Measurements from ENCODE around the gene CNNM2.

The CNNM2 gene

DNA sequence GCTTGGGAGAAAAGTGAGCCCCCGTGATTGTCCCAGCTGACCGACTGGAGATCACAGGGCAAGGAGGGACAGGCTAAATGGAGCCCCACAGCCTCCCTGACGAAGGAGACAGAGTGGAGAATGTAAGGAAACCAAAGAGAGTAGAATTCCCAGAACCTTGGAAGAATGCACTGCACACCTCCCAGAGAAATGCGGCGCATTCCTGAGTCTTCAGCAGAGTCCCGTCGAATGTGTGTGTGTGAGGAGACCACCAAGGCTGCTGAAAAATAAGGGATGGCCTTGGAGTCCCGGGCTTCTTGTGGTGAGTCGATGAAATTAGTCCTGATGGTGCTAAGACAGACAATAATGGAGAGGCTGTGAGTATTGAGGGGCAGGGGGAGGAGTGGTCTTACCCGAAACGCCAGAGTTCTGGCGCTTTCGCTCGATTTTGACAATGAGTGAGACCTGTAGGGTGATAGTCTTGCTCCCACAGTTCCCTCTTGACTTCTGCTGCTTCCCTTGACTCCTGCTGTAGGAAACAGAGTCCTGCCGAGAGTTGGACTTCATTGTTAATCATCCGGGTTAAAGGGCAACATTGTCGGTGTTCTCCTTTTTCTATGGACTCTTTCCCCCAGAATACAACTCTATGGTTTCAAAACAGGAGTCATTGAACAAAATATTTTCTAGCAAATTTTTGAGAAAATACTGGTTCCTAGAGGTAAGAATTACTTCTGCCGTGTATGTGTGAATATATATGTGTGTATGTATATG is 103.2 kb downstream of the CNNM2 start:
- TF ChIP-seq TAF1 (IDR thresholded peaks at IDR 0.05; ENCODE audit: borderline replicate concordance, insufficient read depth, low read length) (no peak), FOXP2 (optimal IDR thresholded peaks at IDR 0.05; ENCODE audit: borderline replicate concordance, extremely low read depth, extremely low read length, insufficient read depth) (no peak), REST (IDR thresholded peaks at IDR 0.05; ENCODE audit: insufficient read depth in 1 of 2, low read depth in 2 of 2, low read length in 2 of 2) (no peak), POLR2AphosphoS5 (IDR thresholded peaks at IDR 0.05; ENCODE audit: low read depth, low read length) (no peak), SIN3A (IDR thresholded peaks at IDR 0.05; ENCODE audit: borderline replicate concordance, insufficient read depth, low read length) (no peak)

DNA sequence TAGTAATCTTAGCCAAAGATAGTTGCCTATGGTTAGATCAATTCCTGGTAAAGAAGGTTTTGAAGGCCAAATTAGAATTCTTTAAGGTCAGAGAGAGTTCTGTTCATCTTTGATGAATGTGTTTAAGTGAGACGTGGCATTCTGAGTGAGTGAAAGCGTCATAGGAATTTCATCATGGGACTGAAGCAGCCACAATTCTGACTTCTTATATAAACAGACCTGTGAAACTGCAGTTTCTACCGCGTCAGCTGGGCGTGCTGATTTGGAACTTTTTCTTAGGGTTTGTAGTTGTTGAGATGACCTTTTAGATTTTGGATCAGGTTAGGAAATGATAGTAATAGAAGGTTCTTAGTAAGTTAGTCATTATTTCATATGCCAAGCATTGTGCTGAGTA is 103.8 kb downstream of the CNNM2 start:
- TF ChIP-seq REST (IDR thresholded peaks at IDR 0.05; ENCODE audit: insufficient read depth in 1 of 2, low read depth in 2 of 2, low read length in 2 of 2) (no peak), POLR2AphosphoS5 (IDR thresholded peaks at IDR 0.05; ENCODE audit: low read depth, low read length) (no peak)

DNA sequence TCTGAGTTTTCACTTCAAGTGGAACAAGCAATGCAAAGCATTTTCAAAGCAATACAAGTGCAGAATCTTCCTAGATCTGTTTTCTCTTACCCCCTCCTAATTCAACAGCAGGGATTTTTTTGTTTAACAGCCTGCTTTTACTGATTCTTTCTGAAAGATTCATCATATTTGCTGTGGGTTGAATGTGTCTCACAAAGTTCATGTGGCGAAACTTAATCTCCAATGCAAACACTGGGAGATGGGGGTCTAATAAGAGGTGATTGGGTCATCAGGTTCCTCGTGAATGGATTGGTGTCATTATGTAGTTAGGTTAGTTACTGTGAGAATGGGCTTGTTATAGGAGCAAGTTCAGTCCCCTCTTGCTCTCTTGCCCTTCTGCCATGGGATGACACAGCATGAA is 107.6 kb downstream of the CNNM2 start:
- TF ChIP-seq SIN3A (IDR thresholded peaks at IDR 0.05; ENCODE audit: borderline replicate concordance, insufficient read depth, low read length), result no peak
- TF ChIP-seq REST (IDR thresholded peaks at IDR 0.05; ENCODE audit: insufficient read depth in 1 of 2, low read depth in 2 of 2, low read length in 2 of 2), result no peak
- no peak for TF ChIP-seq FOXP2 (optimal IDR thresholded peaks at IDR 0.05; ENCODE audit: borderline replicate concordance, extremely low read depth, extremely low read length, insufficient read depth)
- TF ChIP-seq POLR2AphosphoS5 (IDR thresholded peaks at IDR 0.05; ENCODE audit: low read depth, low read length), result no peak
- TF ChIP-seq TAF1 (IDR thresholded peaks at IDR 0.05; ENCODE audit: borderline replicate concordance, insufficient read depth, low read length), result no peak

DNA sequence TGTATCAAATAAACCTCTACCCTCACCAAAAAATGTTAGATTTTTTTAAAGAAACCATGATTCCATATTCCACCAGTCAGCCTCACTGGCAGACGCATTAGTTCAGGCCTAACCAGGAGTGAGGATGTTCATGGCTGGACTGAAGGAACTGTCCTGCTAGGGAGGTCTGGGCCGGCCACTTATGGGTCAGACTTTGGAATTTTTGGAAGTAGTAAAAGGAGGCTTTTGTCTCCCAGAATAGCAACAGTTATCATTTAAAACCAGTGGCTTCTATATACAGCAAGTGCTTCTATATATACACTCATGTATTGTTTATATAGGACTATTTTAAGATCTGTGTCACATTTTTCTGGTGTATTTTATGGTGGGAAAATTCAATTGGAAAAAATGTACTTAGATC is 120.5 kb downstream of the CNNM2 start:
- TF ChIP-seq REST (IDR thresholded peaks at IDR 0.05; ENCODE audit: insufficient read depth in 1 of 2, low read depth in 2 of 2, low read length in 2 of 2), result no peak
- TF ChIP-seq SIN3A (IDR thresholded peaks at IDR 0.05; ENCODE audit: borderline replicate concordance, insufficient read depth, low read length), result no peak
- TF ChIP-seq POLR2AphosphoS5 (IDR thresholded peaks at IDR 0.05; ENCODE audit: low read depth, low read length), result no peak
- no peak for TF ChIP-seq FOXP2 (optimal IDR thresholded peaks at IDR 0.05; ENCODE audit: borderline replicate concordance, extremely low read depth, extremely low read length, insufficient read depth)
- TF ChIP-seq TAF1 (IDR thresholded peaks at IDR 0.05; ENCODE audit: borderline replicate concordance, insufficient read depth, low read length), result no peak

- TF ChIP-seq SIN3A (IDR thresholded peaks at IDR 0.05; ENCODE audit: borderline replicate concordance, insufficient read depth, low read length) (no peak), FOXP2 (optimal IDR thresholded peaks at IDR 0.05; ENCODE audit: borderline replicate concordance, extremely low read depth, extremely low read length, insufficient read depth) (no peak), REST (IDR thresholded peaks at IDR 0.05; ENCODE audit: insufficient read depth in 1 of 2, low read depth in 2 of 2, low read length in 2 of 2) (no peak)
Measured at GRCh38 chr10:103040418-103040817, 122.3 kb downstream of the CNNM2 start.

Data from PFSK-1 (cell line).